NCI-H1930 (cell line): ENCODE data around the gene PCGF6.
"Not testable (repeated sequence)": the region's sequence is repeated elsewhere in the genome, so short reads cannot be mapped to it uniquely, and the experiment has no call there.

Experiments used
- DNase-seq, 2 experiments: peaks; one replicate each; lab custom pipeline; 2025; lab: John Stamatoyannopoulos, UW

The PCGF6 gene, protein sequence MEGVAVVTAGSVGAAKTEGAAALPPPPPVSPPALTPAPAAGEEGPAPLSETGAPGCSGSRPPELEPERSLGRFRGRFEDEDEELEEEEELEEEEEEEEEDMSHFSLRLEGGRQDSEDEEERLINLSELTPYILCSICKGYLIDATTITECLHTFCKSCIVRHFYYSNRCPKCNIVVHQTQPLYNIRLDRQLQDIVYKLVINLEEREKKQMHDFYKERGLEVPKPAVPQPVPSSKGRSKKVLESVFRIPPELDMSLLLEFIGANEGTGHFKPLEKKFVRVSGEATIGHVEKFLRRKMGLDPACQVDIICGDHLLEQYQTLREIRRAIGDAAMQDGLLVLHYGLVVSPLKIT

DNA sequence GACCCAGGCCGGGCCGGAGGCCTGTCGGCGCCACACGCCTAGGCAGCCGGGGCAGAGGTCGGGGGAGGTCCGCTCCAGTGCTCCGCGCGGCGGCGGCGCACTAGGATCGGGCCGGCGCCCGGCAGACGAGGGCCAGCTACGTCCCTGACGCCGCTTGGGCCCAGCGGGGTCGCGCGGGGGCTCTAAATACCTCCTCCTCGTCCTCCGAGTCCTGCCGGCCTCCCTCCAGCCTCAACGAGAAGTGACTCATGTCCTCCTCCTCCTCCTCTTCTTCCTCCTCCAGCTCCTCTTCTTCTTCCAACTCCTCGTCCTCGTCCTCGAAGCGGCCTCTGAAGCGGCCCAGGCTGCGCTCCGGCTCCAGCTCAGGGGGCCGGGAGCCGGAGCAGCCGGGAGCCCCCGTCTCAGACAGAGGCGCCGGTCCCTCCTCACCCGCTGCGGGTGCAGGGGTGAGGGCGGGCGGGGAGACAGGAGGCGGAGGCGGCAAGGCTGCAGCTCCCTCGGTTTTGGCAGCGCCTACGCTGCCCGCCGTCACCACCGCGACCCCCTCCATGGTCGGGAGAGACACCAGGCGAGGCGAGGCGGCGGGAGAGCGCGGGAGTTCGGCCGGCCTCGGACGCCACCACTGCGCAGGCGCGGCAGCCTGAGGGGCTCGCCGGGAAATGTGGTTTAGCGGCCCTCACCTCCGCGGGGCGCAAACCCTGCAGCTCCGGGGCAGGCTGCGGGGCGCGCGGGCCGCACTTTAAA is at the start of gene PCGF6:
Gene PCGF6, minus strand, starts transcription at position 624 of the 744 bp plus-strand sequence. Its CDS starts 74 bp downstream, at position 550.
- DNase-seq = peak; percentile 65 to 73

DNA sequence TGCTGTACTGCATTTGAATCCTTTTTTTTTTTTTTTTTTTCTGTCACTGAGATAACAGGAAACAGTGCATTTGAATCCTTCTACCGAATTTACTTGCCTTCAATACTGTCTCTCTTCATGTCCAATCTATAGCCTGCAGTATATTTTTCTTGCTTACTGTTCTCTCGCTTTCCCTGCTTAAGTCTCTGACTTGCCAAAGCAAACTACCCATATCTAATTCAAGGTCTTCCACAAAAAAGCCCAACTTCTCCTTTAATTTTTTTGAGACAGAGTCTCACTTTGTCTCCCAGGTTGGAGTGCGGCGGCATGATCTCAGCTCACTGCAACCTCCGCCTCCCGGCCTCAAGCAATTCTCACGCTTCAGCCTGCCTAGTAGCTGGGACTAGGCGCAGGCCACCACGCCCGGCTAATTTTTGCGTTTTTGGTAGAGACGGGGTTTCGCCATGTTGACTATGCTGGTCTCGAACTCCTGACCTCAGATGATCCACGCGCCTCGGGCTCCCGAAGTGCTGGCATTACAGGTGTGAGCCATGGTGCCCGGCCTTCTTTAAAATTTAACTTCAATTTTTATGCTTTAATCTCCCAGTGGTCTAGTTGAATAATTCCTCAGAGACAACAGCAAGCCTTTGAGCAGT is 46.4 kb upstream of the PCGF6 start:
- no peak for DNase-seq

DNA sequence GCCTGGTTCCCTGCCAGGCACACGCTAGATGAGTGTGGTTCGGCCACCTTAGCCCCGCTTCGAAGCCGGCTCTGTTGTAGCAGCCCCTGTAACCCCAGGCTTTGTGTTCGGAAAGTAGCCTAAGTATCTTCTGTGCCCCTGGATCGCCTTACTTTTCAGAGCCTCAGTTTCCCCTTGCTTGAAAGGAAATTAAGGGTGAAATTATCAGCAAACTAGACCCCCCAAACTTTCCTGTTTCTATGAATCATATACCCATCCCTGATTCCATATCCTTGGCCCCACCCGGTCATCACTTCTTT is 45.8 kb upstream of the PCGF6 start:
- no peak for DNase-seq

DNA sequence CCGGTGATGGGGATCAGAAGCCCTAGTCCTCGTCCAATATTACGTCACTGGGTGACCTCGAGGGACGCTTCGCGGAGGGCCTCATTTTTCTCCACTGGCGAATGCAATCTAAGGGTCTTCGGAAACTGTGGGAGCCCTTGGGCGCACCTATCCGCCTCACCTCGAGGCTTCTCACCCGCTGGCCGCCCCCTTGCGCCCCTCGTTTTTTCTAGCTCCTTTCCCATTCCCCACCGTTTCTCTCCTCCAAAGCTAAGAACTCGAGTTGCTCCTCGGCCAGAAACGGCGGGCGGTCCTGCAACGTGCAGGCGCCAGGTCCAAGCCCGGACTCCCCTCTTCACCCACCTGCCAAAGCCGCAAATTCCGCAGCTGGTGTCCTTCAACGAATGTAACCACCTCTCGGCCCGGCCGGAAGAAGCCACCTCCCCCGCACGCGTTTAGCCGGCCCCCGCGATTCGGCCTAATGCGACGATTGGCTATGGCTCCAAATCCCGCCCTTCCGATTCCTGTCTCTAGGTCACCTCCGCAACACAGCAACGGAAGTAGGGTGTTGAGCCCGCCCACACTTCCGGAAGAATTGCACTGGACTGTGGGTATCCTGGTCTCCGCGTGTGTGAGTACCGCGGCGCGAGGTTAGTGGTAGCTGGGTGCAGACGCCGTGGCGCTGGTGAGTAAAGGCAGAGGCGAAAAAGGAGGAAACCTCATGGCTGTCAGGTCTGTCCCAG is 45.3 kb upstream of the PCGF6 start, which contains the start of the genes ATP5MK and PDCD11:
Gene ATP5MK, minus strand, starts transcription at position 409 of the 722 bp plus-strand sequence. CDS start 4,018 bp downstream, outside the sequence.
Gene PDCD11, plus strand, starts transcription at position 560 of the 722 bp plus-strand sequence. CDS start 1,801 bp downstream, outside the sequence.
- peak; percentile 86 to 87 for DNase-seq

DNA sequence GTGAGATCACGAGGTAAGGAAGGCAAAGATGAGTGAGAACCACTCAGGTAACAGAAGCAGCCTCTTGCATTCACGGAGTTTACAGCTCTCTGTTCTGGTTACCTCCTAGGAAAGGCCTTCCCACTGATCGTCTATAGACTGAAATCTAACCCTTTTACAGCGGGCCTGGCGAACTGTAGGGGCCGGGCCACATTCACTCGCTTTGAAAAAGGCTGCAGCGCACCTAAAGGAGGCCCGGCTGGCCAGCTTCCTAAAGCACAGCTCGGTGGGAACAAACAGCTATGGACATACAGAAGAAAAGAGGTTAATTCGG is 44.8 kb upstream of the PCGF6 start:
- DNase-seq = no peak

DNA sequence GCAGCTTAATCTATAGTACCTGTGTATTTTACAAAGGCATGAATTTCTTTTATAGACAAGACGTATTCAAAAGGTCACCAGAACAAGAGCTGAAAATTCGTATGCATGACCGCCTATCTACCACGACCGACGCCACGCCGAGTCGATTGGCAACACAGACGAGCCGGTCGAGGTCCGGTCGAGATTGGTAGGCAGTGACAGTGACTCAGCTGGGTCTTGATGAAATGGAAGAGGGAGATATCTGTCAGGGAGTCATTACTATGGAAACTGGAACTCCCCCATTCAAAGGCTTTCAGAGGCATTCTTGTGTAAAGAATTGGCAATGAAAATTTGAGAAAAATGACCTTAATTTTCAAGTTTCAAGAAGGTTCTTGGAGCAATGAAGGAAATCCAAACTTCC is 43.2 kb upstream of the PCGF6 start:
- no peak for DNase-seq

DNA sequence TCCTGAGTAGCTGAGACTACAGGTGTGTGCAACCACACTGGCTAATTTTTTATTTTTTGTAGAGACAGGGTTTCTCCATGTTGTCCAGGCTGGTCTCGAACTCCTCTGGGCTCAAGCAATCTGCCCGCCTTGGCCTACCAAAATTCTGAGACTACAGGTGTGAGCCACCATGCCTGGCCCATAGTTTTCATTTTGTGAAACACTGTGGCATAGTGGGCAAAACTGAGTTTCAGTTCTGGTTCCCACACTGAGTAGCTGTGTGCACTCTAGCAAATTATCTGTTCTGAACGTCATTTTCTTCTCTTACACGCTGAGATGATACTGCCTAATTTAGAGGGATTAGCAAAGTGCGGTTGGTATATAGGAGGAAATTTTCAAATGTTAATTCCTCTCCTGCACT is 31.8 kb upstream of the PCGF6 start:
- DNase-seq = no peak

DNA sequence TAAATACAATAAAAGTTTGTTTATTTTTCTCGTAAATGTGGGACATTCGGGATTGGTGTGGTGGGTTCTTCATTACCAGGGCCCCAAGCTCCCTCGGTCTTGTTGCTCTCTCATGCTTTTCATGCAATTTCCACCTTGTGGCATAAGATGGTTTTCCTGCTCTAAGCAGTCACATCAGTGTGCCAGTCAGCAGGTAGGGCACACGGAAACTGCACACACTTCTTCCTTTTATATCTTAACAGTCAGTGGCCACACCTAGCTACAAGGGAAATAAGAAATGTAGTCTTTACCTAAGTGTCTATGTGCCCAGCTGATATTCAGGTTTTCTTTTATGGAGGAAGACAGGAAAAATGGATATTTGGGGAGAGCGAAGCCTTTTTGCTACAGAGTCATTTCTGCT is 23.3 kb upstream of the PCGF6 start:
- DNase-seq = no peak

DNA sequence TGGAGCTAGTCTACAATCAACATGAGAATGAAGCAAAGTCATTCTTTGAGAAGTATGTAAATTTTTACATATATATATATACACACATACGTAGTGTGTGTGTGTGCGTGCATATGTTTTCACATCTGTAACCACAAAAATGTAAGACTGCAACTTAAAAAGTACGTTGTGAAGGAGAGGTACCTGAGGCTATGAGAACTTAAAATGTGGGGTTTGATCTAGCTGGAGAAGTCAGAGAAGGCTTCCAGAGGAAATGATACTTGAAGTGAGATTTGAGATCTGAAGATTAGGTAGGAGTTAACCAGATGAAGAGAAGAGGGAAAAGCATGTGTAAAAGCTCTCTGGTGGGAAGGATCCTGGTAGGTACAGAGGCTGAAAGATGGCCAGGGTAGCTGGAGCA is 22.6 kb upstream of the PCGF6 start:
- DNase-seq = no peak

DNA sequence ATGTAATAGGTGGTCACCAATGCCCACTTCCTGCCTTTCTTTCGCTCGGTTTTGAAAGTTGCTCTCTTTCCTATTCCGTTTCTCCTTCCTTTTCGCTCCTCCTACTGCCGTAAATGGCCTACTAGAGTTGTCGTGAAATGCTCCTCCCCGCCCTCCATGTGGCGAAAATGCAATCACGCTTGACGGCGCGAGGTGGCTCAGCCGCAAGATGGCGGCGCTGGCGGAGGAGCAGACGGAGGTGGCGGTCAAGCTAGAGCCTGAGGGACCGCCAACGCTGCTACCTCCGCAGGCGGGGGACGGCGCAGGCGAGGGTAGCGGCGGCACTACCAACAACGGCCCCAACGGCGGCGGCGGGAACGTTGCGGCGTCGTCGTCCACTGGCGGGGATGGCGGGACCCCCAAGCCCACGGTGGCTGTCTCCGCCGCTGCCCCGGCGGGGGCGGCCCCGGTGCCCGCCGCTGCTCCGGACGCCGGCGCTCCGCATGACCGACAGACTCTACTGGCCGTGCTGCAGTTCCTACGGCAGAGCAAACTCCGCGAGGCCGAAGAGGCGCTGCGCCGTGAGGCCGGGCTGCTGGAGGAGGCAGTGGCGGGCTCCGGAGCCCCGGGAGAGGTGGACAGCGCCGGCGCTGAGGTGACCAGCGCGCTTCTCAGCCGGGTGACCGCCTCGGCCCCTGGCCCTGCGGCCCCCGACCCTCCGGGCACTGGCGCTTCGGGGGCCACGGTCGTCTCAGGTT is 17.0 kb upstream of the PCGF6 start, which contains the start of gene TAF5:
Gene TAF5, plus strand, starts transcription at position 195 of the 737 bp plus-strand sequence. Its CDS starts 14 bp downstream, at position 209.
- DNase-seq = peak; percentile 76 to 87

DNA sequence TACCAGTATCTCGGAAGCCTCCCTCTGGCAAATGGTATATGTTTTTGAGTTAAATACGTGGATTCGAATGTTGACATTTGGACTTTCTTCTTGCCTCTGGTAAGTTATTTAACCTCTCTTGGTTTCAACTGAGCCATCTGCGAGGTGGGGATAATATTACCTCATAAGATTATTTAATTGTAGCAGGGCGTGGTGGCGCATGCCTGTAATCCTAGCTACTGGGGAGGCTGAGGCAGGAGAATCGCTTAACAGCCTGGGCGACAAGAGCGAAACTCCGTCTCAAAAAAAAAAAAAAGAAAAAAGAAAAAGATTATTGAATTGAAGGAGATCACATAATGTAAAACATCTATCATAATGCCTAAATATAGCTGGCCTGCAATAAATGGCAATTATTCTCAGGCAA is 16.4 kb upstream of the PCGF6 start:
- DNase-seq = no peak

DNA sequence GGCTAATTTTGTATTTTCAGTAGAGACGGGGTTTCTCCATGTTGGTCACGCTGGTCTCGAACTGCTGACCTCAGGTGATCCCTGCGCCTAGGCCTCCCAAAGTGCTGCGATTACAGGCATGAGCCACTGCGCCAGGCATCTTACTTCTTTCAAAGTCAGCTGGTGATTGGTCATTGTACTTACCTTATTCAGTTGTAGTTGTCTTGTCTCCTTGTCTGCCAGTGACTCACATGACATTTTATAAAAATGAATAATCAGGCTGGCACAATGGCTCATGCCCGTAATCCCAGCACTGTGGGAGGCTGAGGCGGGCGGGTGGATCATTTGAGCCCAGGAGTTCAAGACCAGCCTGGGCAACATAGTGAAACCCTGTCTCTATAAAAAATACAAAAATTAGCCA is 9.9 kb upstream of the PCGF6 start:
- DNase-seq = not testable (repeated sequence)

DNA sequence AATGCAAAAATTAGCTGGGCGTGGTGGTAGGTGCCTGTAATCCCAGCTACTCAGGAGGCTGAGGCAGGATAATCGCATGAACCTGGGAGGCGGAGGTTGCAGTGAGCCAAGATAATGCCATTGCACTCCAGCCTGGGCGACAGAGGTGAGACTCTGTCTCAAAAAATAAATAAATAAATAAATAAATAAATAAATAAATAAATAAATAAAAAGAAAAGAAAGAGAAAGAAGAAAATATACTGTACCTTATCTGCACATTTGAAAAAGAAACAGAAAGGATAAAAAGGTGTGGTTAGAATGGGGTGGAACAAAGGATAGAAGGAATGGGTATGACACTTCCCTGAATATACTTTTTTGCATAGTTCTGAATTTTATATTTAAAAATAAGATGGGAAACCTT is 8.6 kb upstream of the PCGF6 start:
- not testable (repeated sequence) for DNase-seq

DNA sequence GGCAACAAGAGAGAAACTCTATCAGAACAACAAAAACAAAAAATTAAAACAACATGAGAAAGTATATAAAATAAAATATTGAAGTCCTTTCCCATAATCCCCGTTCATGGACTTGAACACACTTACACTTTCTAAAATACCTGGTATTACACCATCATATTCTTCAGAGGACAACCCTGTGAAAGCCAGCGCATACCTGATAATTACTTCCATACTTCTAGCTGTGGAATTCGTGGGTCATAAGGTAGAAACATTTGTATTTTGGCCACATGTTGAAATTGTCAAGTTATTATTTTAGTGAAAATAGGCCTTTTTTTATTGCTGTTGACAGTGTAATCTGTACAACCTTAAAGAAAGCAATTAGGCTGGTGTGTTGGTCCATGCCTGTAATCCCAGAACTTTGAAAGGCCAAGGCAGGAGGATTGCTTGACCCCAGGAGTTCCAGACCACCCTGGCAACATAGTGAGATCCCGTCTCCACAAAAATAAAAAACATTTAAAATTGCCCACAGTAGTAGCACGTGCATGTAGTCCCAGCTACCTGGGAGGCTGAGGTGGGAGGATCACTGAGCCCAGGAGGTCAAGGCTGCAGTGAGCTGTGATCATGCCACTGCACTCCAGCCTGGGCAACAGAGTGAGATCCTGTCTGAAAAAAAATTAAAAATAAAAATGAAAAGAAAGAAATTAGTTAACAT is 5.1 kb upstream of the PCGF6 start:
- no peak for DNase-seq

DNA sequence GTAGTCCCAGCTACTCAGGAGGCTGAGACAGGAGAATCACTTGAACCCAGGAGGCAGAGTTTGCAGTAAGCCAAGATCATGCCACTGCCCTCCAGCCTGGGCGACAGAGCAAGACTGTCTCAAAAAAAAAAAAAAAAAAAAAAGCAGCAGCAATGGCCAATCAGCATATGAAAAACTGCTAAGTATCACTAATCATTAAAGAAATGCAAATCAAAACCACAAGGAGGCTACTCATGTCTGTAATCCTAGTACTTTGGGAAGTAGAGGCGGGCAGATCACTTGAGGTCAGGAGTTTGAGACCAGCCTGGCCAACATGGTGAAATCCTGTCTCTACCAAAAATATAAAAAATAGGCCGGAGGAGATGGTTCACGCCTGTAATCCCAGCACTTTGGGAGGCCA is 3.6 kb upstream of the PCGF6 start:
- DNase-seq = not testable (repeated sequence)

DNA sequence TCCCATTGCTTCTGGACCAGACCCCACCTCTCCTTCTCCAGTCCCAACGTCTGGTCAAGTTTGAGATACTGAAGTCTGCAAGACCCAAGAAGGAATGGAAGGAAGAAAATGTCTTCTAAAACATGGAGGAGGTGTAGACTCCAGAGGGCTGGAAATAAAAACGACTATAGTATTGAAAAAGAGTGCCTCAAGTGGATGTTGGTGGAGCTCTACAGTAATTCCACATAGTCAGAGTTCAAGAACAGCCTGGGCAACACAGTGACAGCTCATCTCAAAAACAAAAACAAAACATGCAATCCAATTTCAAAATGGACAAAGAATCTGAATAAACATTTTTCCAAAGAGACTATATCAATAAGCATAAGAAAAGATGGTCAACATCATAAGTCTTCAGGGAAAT is 2.3 kb upstream of the PCGF6 start:
- DNase-seq = no peak

DNA sequence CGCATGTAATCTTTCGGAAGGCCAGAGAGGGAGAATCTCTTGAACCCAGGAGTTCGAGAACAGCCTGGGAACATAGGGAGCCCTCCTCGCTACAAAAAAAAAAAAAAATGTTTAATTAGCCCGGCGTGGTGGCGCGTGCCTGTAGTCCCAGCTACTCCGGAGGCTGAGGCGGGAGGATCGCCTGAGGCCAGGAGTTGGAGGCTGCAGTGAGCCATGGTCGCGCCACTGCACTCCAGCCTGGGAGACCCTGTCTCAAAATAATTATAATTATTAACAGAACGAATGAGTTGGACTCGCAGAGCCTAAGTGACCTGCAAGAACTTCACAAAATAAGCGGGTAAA is 794 bp downstream of the PCGF6 start:
- no peak for DNase-seq

DNA sequence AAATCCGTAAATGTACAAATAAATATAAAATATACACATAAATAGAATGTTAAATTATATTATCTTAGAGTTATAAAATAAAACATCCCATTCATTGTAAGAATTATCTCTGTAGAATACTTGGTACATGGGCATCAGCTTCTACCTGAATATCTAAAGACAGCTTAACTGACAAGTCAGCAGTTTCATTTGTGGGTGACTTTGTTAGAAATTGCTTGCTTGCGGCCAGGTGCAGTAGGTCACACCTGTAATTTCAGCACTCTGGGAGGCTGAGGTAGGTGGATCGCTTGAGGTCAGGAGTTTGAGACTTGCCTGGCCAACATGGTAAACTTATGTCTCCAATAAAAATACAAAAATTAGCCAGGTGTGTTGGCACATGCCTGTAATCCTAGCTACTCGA is 14.6 kb downstream of the PCGF6 start:
- no peak for DNase-seq

DNA sequence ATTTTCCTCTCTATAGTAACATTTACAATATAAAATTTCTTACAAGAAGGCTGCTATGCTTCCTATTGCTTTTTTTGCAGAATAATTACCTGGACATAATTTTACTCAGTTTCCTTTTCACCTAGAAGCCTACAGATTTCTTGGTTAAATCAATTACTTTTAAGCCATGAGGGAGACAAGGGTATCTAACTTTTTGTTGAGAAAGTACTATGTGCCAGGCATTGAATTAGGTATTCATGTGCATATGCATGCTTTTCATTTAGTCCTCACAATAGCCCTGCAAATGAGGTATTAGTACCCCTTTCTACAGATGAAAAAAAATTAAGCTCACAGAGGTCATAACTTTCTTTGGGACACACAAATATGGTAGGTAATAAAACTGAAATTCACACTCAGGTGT is 16.4 kb downstream of the PCGF6 start:
- DNase-seq = no peak

DNA sequence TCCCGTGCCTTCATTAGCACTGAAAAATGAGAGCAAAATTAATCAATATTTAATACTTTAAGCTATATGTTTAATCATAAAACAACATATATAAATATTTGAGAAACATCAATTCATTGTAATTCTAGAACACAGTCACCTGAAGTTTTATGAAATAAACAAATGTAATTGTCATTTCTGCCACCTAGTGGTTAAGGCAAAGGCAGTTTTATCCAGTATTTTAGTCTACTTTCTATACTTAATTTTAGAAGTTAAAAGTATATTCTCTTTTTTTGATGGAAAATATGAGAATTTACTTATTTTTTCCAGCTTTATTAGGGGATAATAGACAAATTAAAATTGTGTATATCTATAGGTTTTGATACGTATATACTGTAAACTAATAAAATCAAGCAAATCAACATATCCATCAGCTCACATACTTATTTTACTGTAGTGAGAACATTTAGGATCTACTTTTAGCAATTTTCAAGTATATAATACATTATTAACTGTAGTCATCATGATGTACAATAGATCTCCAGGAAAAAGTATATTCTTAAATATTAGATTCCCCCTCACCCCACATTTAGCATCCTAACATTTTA is 16.9 kb downstream of the PCGF6 start:
- DNase-seq = no peak

DNA sequence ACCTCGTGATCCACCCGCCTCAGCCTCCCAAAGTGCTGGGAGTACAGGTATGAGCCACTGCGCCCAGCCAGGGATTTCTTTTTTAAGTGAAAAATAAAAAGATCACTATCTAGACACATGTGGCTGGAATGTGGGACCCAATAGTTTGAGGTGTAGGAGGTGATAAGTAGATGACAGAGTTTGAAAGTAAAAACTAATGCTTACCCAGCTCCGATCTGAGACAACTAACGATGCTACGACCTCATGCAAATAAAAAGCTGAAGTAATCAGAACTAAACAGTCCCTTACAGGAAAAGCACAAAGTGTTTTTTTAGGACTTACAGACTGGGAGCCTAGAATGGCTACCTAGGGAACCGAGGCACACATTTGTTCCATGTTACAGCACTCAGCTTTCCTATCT is 23.0 kb downstream of the PCGF6 start:
- no peak for DNase-seq
